ENCODE measurements around the gene POMGNT1.

GRCh38 chr1:46244656-46245371 is 46.6 kb upstream of the POMGNT1 start:
- TF ChIP-seq, protein P1, sequence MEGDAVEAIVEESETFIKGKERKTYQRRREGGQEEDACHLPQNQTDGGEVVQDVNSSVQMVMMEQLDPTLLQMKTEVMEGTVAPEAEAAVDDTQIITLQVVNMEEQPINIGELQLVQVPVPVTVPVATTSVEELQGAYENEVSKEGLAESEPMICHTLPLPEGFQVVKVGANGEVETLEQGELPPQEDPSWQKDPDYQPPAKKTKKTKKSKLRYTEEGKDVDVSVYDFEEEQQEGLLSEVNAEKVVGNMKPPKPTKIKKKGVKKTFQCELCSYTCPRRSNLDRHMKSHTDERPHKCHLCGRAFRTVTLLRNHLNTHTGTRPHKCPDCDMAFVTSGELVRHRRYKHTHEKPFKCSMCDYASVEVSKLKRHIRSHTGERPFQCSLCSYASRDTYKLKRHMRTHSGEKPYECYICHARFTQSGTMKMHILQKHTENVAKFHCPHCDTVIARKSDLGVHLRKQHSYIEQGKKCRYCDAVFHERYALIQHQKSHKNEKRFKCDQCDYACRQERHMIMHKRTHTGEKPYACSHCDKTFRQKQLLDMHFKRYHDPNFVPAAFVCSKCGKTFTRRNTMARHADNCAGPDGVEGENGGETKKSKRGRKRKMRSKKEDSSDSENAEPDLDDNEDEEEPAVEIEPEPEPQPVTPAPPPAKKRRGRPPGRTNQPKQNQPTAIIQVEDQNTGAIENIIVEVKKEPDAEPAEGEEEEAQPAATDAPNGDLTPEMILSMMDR (IDR thresholded peaks at IDR 0.05): peak in 4 of 6 experiments; percentile 23 to 39 (median 26)
- no peak for TF ChIP-seq POLR2A (IDR thresholded peaks at IDR 0.05)

All from esophagus squamous epithelium (tissue), 4 donors.